HG02642 (cell line): ENCODE measurements around the gene PCBD1.

Source experiments
- ATAC-seq: cut with Tn5 transposase; IDR thresholded peaks from one replicate; pipeline ENCODE4 v1.9.1; 2021; ENCODE audit warnings: mild to moderate bottlenecking; ENCODE audit not compliant: unreplicated experiment, poor library complexity

PCBD1 gene

GRCh38 chr10:70918851-70919530, 30.6 kb upstream of the PCBD1 start:
- no peak for ATAC-seq

GRCh38 chr10:70917635-70918034, 29.3 kb upstream of the PCBD1 start:
- no peak for ATAC-seq

GRCh38 chr10:70917226-70917625, 28.9 kb upstream of the PCBD1 start:
- ATAC-seq, result no peak

- no peak for ATAC-seq
Measured at GRCh38 chr10:70916241-70916640, 27.9 kb upstream of the PCBD1 start.

GRCh38 chr10:70915806-70916205, 27.4 kb upstream of the PCBD1 start:
- ATAC-seq, result no peak

- ATAC-seq, result no peak
Measured at GRCh38 chr10:70915206-70915605, 26.8 kb upstream of the PCBD1 start.

GRCh38 chr10:70914316-70914864, 26.0 kb upstream of the PCBD1 start:
- no peak for ATAC-seq

GRCh38 chr10:70913893-70914240, 25.5 kb upstream of the PCBD1 start:
- no peak for ATAC-seq

- ATAC-seq, result no peak
Measured at GRCh38 chr10:70913191-70913892, 25.0 kb upstream of the PCBD1 start.

- no peak for ATAC-seq
Measured at GRCh38 chr10:70912556-70912955, 24.2 kb upstream of the PCBD1 start.

GRCh38 chr10:70911386-70911785, 23.0 kb upstream of the PCBD1 start:
- ATAC-seq, result no peak

- ATAC-seq, result no peak
Measured at GRCh38 chr10:70910486-70911341, 22.3 kb upstream of the PCBD1 start.

GRCh38 chr10:70909326-70909935, 21.1 kb upstream of the PCBD1 start:
- ATAC-seq, result no peak

- no peak for ATAC-seq
Measured at GRCh38 chr10:70908406-70909296, 20.3 kb upstream of the PCBD1 start.

GRCh38 chr10:70907637-70908405, 19.5 kb upstream of the PCBD1 start:
- no peak for ATAC-seq

GRCh38 chr10:70906953-70907636, 18.7 kb upstream of the PCBD1 start:
- no peak for ATAC-seq

GRCh38 chr10:70906031-70906783, 17.8 kb upstream of the PCBD1 start:
- ATAC-seq, result no peak
